SW 1271 (cell line): ENCODE data around the gene OTOGL.
"Not testable (repeated sequence)": the region's sequence is repeated elsewhere in the genome, so short reads cannot be mapped to it uniquely, and the experiment has no call there.

Experiments used
- DNase-seq, 2 experiments: peaks; one replicate each; lab custom pipeline; 2025; lab: John Stamatoyannopoulos, UW

OTOGL gene

DNA sequence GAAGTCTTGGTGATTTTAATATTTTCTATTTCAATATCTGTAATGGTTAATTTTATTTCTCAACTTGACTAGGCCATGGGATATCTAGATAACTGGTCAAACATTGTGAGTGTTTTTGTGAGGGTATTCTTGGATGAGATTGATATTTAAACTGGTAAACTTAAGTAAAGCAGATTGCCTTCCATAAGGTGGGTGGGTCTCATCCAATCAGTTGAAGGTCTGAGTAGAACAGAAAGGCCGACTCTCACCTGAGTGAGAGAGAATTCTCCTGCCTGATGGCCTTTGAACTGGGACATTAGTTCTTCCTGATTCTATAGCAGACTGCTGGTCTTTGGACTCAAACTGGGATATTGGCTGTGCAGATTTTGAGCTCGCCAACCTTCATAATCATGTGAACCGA lies 36.3 kb downstream of the OTOGL start:
- DNase-seq = no peak

- no peak for DNase-seq
Observed at GRCh38 chr12:80140005-80140404, 40.7 kb downstream of the OTOGL start.

DNA sequence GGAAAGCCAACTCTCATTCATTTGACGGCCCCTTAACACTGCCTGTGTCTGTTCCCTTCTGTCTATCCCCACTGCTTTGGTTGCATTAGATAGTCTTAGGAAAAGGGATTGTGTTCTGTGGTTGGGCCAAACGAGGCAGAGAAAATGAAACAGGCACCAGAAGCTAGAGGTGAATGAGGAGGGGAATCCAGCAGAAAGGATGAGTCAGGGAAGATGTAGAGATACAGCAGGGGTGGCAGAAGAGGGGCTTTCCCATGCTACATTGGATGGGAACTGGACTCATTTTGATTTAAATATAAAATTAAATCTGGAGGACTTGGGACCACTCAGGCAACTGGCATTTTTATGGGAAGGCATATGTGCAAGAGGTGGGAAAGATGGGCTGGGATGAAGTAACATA lies 43.3 kb downstream of the OTOGL start:
- DNase-seq = no peak

DNA sequence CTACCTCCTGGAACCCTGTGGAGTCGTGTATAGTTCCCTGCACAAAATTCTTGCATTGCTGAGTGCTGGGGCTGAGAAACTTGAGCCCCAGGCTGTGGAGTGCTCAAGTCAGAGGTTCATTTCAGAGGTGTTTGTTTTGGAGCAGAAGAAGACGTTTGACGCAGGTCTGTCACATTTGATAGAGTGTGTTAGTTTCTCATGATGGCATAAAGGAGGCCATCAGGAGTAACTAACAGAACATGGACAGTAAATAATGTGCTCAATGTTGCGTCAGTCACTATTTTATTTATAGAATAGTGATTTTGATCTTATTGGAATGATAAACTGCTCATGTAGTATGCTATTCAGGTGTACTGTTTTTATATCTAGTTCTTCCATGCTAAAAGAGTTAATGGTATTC lies 44.2 kb downstream of the OTOGL start:
- no peak for DNase-seq

GRCh38 chr12:80149547-80150313 lies 50.4 kb downstream of the OTOGL start:
- not testable (repeated sequence) for DNase-seq

GRCh38 chr12:80151131-80151530 lies 51.8 kb downstream of the OTOGL start:
- no peak for DNase-seq

DNA sequence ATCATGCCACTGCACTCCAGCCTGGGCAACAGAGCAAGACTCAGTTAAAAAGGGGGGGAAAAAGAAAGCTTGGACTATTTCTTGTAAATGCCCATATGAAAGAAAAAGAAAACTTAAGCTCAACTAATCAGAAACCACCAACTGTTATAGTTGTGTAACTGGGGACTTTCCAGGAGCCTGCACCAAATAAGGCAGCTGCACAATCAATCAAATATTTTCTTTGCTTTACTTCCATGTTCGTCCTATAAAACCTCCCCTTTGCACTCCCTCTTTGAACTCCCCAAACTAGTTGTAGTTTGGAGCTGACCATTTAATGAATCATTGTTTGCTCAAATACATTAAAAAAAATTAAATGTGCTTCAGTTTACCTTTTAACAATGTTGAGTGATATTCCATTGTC lies 54.9 kb downstream of the OTOGL start:
- no peak for DNase-seq

DNA sequence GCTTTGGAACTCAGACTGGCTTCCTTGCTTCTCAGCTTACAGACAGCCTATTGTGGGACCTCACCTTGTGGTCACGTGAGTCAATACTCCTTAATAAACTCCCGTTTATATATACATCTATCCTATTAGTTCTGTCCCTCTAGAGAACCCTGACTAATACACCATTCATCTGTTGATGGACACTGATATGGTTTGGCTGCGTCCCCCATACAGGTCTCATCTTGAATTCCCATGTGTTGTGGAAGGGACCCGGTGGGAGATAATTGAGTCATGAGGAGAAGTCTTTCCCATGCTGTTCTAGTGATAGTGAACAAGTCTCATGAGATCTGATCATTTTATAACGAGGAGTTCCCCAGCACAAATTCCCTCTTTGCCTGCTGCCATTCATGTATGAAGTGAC lies 57.0 kb downstream of the OTOGL start:
- DNase-seq = no peak

DNA sequence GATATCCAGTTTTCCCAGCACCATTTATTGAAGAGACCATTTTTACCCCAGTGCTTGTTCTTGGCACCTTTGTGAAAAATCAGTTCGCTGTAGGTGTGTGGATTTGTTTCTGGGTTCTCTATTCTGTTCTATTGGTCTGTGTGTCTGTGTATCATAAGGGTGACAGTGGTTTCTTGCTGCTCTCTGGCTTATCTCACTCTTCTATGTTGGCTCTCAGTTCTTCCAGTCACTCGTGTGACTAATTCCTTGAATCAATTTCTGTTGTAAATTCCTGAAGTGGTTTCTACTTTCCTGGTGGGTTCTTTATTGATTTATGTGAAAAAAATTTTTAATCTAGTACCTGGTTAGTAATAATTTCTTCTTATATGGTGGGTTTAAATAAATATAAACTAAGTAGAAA lies 58.3 kb downstream of the OTOGL start:
- DNase-seq = no peak

DNA sequence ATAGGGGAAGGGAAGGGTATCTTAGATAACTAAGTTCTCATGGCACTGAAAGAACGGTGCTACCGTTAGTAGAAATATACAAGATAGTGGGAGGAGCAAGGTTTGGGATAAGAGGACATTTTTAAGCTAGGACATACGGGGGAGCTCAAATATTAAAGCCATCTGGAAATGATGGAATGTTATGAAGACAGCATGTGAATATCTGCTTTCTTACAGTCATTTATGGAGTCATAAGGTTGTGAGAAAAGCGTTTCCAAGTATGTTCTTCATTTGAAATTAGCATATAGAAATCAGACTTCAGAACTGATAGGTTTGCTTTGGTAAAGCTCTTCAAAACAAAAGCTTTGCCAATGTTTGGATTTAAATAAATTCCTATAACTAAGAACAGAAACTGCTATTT lies 62.3 kb downstream of the OTOGL start:
- DNase-seq = no peak

DNA sequence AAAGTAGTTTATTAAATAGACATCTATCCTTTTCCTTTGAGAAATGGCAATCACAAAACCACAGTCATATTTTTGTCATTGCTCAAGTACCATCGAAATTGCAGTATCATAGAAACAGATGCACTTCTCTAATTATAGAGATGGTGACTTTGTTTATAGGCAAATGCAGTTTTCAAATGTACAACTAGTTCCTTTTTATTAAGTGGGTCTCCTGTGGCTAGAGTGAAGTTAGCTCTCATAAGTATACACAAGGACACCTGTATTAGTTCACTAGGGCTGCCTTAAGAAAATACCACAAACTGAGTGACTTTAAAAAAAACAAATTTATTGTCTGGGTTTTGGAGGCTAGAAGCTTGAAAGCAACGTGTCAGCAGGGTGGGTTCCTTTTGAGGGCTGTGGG lies 62.8 kb downstream of the OTOGL start:
- DNase-seq = no peak

GRCh38 chr12:80165746-80166145 lies 66.4 kb downstream of the OTOGL start:
- no peak for DNase-seq

GRCh38 chr12:80166751-80167150 lies 67.4 kb downstream of the OTOGL start:
- no peak for DNase-seq

DNA sequence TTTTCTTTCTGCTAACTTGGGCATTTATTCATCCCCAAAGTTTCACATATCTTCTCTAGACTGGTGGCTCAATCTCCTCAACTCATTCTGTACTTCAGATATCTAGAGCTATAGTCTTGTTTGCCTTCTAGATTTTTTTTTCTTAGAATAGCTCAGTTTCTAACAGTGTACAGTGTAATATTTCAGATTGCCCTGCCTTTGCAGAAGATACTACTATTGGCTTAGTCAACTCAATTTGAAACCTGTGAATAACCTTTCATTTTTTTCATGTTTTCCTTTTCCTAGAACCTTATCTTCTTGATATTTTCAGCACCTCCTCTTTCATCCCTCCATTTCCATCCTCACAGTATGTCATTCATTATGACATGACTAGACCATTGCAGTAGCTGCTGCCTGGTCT lies 69.6 kb downstream of the OTOGL start:
- DNase-seq = no peak

DNA sequence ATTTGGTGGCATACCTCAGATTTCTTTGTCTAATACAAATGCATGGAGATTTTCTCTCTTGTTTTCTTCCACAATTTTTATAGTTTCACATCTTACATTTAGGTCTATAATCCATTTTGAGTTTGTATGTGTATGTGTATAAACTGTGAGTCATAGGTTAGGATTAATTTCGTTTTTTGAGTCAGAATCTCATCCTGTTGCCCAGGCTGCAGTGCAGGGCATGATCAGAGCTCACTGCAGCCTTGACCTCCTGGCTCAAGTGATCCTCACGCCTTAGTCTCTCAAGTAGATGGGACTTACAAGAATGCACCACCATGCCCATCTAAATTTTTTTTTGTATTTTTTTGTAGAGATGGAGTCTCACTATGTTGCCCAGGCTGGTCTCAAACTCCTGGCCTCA lies 71.6 kb downstream of the OTOGL start:
- no peak for DNase-seq

DNA sequence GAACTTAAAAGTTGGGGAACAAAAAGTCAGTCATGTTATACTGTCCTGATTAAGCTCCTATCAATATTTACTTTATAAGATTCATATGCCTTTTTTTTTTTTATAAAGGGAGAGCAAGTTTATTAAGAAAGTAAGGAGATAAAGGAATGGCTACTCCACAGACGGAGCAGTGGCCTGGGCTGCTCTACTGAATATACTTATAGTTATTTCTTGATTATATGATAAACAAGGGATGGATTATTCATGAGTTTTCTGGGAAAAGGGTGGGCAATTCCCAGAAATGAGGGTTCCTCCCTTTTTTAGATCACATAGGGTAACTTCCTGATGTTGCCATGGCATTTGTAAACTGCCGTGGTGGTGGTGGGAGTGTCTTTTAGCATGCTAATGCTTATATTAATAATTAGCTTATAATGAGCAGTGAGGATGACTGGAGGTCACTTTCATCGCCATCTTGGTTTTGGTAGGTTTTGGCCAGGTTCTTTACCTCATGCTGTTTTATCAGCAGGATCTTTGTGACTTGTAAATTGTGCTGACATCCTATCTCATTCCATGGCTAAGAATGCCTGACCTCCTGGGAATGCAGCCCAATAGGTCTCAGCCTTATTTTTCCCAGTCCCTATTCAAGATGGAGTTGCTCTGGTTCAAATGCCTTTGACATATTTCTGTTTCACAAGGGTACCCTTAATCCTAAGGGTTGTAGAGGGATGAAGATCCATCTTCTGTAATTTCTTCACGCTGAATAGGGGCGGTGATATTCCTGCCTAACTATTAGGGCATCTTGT lies 73.9 kb downstream of the OTOGL start:
- DNase-seq = no peak

GRCh38 chr12:80175307-80175930 lies 76.1 kb downstream of the OTOGL start:
- no peak for DNase-seq

GRCh38 chr12:80176706-80177105 lies 77.4 kb downstream of the OTOGL start:
- no peak for DNase-seq

- DNase-seq = no peak
Observed at GRCh38 chr12:80178846-80179245, 79.5 kb downstream of the OTOGL start.

- DNase-seq = no peak
Observed at GRCh38 chr12:80183939-80184338, 84.6 kb downstream of the OTOGL start.

DNA sequence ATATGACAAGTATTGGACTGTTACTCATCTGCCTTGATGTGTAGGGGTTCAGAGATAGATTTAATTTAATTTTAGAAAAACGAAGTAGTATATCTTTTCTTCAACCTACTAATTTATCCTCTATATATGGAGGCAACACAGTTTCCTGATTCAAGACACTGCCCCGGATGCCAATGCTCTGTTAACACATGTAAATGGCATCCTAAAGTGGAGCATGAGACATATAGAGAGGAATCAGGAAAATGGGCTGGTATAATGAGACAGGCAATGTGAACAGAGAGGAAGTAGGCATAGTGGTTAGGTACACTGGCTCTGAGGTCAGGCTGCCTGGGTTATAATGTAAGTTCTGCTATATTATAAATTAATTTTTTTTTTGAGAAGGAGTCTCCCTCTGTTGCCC lies 85.6 kb downstream of the OTOGL start:
- no peak for DNase-seq

- peak; percentile 84 to 87 for DNase-seq
Observed at GRCh38 chr12:80186727-80187217, 87.4 kb downstream of the OTOGL start.

- peak in 1 of 2 experiments; percentile 33 for DNase-seq
Observed at GRCh38 chr12:80187660-80188090, 88.3 kb downstream of the OTOGL start.
